Epithelial cell of esophagus (primary cell): ENCODE data around the gene COL18A1.

Experiments used
- DNase-seq: peaks from one replicate; pipeline ENCODE4 v3.0.0; 2010; ENCODE audit warnings: low read depth
- H3K4me3 ChIP-seq: 2 replicates; pipeline ENCODE4 v1.5.1; 2011; ENCODE audit warnings: mild to moderate bottlenecking, low read length, control low read depth
- TF ChIP-seq, protein P1 (sequence below): IDR thresholded peaks from 2 replicates; pipeline ENCODE4 v1.5.1; 2011; ENCODE audit warnings: low read depth, mild to moderate bottlenecking, low read length, control low read depth, inconsistent platforms; ENCODE audit not compliant: insufficient read depth; ENCODE audit errors: missing control alignments

COL18A1 gene

DNA sequence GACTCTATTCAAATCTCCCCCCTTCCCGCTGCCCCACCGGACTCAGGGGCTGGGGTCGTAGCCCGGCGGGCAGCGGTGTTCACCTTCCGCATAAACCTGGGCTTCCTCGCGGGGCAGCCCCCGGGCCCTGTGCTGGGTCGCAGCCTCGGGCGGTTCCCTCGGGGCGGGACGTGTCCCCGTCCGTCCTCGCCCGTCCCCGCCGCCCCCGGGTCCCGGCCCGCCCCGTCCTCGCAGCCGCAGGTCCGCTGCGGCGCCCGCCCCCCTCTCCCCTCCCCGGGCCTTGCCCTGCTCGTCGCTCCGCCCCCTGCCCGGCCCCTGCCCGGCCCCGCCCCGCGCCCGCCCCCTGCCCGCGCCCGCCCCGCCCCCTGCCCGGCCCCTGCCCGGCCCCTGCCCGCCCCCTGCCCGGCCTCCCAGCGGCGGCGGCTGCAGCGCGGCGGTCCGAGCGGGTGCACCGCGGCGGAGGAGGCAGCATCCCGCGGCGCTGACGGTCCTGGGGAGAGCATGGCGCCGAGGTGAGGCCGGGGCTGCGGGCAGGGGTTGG, at the start of gene COL18A1:
COL18A1 (plus strand) TSS at position 436 of the 541 bp plus-strand sequence; CDS start at position 502, 66 bp downstream.
- peak; percentile 52 for DNase-seq
- peak within 1 kb of the TSS; percentile 26 for H3K4me3 ChIP-seq
- TF ChIP-seq, protein P1, sequence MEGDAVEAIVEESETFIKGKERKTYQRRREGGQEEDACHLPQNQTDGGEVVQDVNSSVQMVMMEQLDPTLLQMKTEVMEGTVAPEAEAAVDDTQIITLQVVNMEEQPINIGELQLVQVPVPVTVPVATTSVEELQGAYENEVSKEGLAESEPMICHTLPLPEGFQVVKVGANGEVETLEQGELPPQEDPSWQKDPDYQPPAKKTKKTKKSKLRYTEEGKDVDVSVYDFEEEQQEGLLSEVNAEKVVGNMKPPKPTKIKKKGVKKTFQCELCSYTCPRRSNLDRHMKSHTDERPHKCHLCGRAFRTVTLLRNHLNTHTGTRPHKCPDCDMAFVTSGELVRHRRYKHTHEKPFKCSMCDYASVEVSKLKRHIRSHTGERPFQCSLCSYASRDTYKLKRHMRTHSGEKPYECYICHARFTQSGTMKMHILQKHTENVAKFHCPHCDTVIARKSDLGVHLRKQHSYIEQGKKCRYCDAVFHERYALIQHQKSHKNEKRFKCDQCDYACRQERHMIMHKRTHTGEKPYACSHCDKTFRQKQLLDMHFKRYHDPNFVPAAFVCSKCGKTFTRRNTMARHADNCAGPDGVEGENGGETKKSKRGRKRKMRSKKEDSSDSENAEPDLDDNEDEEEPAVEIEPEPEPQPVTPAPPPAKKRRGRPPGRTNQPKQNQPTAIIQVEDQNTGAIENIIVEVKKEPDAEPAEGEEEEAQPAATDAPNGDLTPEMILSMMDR: no peak

DNA sequence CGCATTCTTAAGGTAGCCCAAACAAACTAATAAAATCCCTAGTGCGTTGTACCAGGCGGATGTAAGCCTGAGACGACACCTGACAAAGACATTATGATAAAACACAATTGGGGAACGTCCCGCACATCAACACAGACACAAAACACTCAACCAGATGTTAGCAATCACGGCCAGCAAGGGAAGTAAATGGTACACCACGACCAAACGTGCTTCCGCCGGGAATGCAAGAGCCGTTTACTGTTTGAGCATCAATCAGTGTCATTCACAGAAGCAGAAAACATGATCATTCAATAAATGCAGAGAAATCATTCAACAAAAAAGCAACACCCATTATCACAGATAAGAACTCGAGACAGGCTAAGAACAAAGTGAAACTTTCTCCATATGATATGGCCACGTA, 49.4 kb upstream of the COL18A1 start:
- no peak for DNase-seq
- TF ChIP-seq, protein P1: no peak
- no peak overlapping the region for H3K4me3 ChIP-seq

DNA sequence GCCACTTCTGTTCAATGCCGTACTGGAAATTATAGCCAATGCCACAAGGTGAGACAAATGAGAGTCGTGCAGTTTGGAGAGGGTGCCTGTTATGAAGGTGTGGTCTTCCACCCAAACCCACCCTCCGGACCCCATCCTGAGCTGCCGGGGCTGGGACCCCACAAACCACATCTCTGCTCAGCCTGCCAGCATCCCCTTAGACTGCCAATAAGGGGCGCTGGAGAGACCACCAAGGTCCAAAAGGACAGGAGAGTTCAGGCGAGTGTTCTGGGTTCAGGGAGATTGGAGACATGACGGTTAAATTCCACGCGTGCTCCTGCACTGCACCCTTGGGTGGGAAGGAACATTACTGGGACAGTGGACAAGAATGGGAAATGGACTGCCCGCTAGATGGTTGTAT, 48.7 kb upstream of the COL18A1 start:
- no peak for DNase-seq
- H3K4me3 ChIP-seq: no peak overlapping the region
- TF ChIP-seq, protein P1: no peak

DNA sequence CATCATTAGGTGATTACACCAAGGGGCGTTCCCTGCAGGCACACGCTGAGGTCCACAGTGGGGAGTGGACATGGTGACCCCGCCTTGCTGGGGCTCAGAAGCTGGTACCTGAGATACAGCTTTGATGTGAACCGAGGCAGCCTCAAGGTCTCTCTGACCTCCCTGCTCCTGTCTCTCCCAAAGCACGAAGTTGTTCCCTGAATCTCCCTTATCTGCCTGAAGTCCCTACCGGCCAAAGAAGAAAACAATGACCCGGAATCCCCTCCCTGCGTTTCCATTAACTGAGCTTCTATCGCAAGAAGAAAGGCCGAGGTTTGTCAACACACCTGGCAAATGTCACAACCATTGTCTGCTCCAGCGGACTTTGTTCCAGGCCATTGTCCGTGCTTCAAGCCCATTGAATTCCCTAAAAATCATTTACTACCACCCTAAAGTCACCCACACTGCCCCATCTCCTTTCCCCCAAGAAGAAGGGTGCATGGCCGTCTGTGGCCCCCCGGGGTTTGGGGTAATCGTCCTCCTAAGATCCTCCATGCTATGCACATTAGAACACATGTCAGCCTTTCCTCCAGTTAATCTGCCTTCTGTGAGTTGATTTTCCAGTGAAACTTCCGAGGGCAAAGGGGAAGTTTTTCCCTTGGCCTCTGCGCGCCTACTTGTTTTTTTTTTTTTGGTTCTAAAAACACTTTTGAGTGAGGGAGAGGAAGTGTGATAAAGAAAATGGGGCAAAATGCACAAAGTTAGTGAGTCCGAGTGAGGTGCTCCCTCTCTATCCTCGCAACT, 48.1 kb upstream of the COL18A1 start:
- H3K4me3 ChIP-seq: no peak overlapping the region
- DNase-seq: no peak
- TF ChIP-seq, protein P1: no peak

DNA sequence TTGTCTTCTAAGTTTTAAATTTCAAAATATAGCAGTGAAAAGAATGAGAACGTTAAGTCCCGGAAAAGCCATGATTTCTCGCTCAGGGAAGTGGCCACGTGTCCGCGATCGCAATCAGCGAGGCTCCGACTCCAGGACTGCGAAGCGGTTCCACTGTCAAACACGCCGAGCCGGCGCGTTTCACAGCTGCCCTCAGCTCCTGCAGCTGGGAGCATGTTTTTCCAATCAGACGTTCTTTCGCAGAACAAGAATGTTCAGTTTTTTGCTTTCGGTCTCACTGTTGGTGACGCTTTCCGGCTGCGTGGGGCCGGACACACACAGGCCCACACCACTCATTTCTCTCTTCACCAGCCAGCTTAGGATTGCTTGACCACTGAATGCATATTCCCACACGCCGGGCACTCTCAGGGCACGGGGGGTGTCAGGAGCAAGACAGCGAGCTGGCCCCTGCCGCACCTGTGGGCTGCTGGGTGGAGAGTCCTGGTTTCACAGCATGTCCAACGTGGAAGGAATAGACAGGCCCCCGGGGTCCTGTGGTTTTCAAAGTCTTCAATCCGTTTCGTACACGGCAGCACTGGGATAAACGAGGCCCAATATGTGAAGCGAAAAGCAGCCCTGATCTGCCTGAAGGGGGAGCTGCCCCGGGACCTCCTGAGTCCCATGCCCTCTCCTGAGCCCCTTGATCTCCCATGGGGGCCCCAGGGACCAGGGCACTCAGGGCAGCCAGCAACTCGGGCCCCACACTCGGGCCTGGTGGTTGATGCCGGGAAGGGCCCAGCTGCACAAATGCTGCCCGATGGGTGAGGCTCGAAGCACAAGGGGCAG, 47.3 kb upstream of the COL18A1 start:
- TF ChIP-seq, protein P1: no peak
- DNase-seq: peak; percentile 24
- H3K4me3 ChIP-seq: no peak overlapping the region

DNA sequence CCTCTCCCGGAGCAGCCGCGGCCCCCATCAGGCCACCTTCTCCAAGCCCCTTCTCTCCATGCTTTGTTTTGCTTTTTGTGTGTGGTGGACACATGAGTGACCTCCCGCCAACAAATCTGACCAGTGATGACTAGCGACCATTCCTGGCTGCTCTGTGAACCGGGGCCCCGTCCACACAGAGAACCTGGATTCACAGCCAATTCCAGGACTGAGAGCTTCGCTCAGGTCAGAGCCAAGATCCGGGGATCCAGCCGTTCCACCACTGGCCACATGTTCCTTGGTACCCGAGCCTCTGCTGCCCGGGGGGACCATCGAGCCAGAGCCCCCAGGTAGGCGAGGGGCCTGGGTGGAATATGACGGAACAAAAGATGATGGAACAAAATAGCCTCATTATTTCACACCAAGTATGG, 46.7 kb upstream of the COL18A1 start:
- TF ChIP-seq, protein P1: no peak
- no peak overlapping the region for H3K4me3 ChIP-seq
- no peak for DNase-seq
